ENCODE measurements around the gene CEBPG. TPM values are rescaled to one million over a fixed set of nuclear protein-coding genes. Genes with fewer than 3 reads are reported as not detected.
A peak's percentile ranks its signal among the peaks of the same experiment; 100 is the strongest.

CEBPG gene
- total and polyA plus RNA-seq, 4 donors: 8.6 to 32.2 (median 26.1) TPM

DNA sequence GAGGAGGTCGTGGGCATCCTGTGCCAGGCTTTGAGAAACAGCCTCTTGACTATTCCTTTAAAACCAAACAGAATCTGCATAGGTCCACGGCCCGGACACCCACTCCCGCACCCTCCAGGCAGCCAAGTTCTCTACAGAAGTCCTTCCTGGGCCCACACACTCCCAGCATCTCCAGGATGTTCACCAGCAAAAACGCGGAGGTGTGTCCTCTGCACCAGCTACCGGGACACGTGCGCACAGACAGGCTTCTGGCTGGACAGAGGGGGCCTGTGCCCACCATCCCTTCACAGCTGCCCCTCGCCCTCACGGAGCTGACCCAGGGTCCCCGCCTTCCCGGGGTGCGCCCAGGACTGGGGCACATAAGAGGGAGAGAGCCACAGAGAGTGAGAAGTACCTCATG is 44.2 kb downstream of the CEBPG start:
- intact Hi-C loops (cut with DNase I): loop anchor here in 1 of 2 donors (5.0 kb wide), 1 partner anchor 355 kb away; no protein-coding TSS in a partner anchor
- H3K27me3 ChIP-seq (ENCODE audit: control insufficient read depth in 1 of 2, insufficient read depth in 2 of 2, low read length in 1 of 2): no peaks in the 10 kb centered on the region
- no peaks in the 10 kb centered on the region for H3K36me3 ChIP-seq (ENCODE audit: control insufficient read depth in 1 of 2, insufficient read depth in 2 of 2, low read length in 1 of 2)
- DNase-seq: no peak
- no peak overlapping the region for H3K4me3 ChIP-seq (ENCODE audit: low read length in 2 of 2)
- ATAC-seq (ENCODE audit: low FRiP score): no peak
- no peaks in the 10 kb centered on the region for H3K4me1 ChIP-seq (ENCODE audit: control insufficient read depth in 1 of 2, insufficient read depth in 2 of 2, low read length in 2 of 2)
- no peak overlapping the region for H3K27ac ChIP-seq (ENCODE audit: low read depth in 1 of 2, low read length in 2 of 2)
- no peaks in the 10 kb centered on the region for H3K9me3 ChIP-seq (ENCODE audit: control insufficient read depth, low read length)
- WGBS, 2 donors: 95 to 98% methylated on average over 14 of the region's 14 CpGs

DNA sequence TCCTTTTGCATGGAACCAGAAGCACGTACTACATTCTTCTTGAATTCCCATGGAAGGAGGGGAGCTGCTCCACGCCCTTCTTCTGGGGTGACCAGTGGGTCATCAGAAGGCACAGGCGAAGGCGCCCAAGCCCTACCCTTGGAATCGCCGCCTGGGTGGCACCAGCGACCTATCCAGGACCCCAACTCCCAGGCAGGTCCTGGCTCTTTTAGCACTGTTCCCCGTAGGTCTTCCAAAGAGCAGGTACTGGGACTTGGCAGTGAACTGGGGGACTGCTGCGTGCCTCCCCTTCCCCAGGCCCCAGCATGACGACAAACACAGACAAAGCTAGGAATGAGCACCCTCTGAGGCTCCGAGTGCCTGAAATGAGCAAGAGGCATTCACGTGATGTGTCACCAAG is 45.0 kb downstream of the CEBPG start:
- Histone ChIP-seq H3K4me3 (ENCODE audit: low read length in 2 of 2) (no peak overlapping the region), H3K27ac (ENCODE audit: low read depth in 1 of 2, low read length in 2 of 2) (no peak overlapping the region), H3K4me1 (ENCODE audit: control insufficient read depth in 1 of 2, insufficient read depth in 2 of 2, low read length in 2 of 2) (no peaks in the 10 kb centered on the region), H3K27me3 (ENCODE audit: control insufficient read depth in 1 of 2, insufficient read depth in 2 of 2, low read length in 1 of 2) (no peaks in the 10 kb centered on the region), H3K9me3 (ENCODE audit: control insufficient read depth, low read length) (no peaks in the 10 kb centered on the region), H3K36me3 (ENCODE audit: control insufficient read depth in 1 of 2, insufficient read depth in 2 of 2, low read length in 1 of 2) (no peaks in the 10 kb centered on the region)
- intact Hi-C loops (cut with DNase I): loop anchor here in 1 of 2 donors (5.0 kb wide), 1 partner anchor 354 kb away; no protein-coding TSS in a partner anchor
- ATAC-seq (ENCODE audit: low FRiP score): no peak
- 86 to 90% methylated on average over 12 of the region's 12 CpGs for WGBS, 2 donors
- peak in 1 of 2 donors; percentile 57 for DNase-seq

DNA sequence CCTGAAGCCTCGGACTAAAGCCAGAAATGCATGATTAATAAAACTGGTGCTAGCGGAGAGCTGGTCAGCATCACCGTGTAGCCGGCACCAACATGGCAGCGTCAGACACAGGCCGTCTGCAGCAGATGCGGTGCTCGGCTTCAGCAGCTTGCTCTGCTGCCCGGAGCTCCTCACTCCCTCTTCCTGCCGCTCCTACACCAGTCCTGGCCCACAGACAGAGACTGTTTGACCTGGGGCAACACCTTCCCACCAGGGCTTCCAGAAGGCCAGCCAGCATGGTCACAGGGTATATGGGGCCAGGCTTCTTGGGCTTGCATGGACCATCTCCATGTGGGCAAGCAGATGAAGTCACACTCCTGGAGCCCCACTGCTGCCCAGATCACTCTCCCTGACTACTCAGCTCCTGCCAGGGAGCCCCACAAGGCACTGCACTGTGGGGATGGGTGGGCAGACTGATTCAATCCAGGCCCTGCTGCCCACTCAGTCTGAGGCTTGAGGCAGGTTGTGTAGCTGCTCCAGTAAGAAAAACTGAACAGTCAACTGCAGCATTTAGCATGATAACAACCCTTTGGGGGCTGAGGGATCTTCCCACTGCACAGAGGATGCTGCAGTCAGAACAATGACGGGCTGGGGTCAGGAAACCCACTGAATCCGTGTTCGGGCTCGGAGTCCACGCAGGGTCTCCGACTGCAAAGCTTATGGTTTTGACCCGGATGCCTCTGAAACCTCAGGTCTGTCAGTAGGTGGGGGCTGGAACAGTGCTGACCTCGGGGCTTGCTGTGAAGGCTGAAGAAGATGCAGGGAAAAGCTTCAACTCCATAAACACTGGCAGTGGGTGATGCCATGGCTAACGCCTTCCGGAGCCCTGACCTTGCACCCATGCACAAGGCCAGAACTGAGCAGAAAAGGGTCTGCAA is 45.6 kb downstream of the CEBPG start:
- Histone ChIP-seq H3K36me3 (ENCODE audit: control insufficient read depth in 1 of 2, insufficient read depth in 2 of 2, low read length in 1 of 2) (no peaks in the 10 kb centered on the region), H3K4me3 (ENCODE audit: low read length in 2 of 2) (no peak overlapping the region), H3K27ac (ENCODE audit: low read depth in 1 of 2, low read length in 2 of 2) (no peak overlapping the region), H3K27me3 (ENCODE audit: control insufficient read depth in 1 of 2, insufficient read depth in 2 of 2, low read length in 1 of 2) (no peaks in the 10 kb centered on the region), H3K9me3 (ENCODE audit: control insufficient read depth, low read length) (no peaks in the 10 kb centered on the region), H3K4me1 (ENCODE audit: control insufficient read depth in 1 of 2, insufficient read depth in 2 of 2, low read length in 2 of 2) (no peaks in the 10 kb centered on the region)
- ATAC-seq (ENCODE audit: low FRiP score) (no peak), DNase-seq (no peak)
- intact Hi-C loops (cut with DNase I): loop anchor here in 1 of 2 donors (5.0 kb wide), 1 partner anchor 353 kb away; no protein-coding TSS in a partner anchor
- 86 to 89% methylated on average over 20 of the region's 20 CpGs for WGBS, 2 donors

DNA sequence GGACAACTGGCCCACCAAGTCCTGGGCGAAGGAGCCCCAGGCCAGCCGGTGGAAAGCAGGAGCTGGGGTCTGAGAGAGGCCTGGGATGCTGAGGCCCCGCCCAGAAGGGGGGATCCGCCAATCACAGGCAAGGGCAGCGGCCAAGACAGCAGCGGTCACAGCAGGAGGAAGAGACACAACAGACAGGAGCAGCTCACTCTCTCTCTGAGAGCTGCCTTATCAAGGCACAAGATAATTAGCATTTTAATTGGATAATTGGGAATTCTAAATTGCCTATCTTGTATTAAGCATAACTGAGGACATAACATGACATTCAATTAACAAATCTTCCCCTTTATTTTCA is 46.2 kb downstream of the CEBPG start:
- no peak for DNase-seq
- WGBS, 2 donors: 45 to 65% methylated on average over 6 of the region's 6 CpGs
- no peaks in the 10 kb centered on the region for H3K27me3 ChIP-seq (ENCODE audit: control insufficient read depth in 1 of 2, insufficient read depth in 2 of 2, low read length in 1 of 2)
- intact Hi-C loops (cut with DNase I): loop anchor here in 1 of 2 donors (5.0 kb wide), 1 partner anchor 353 kb away; no protein-coding TSS in a partner anchor
- no peak overlapping the region for H3K4me3 ChIP-seq (ENCODE audit: low read length in 2 of 2)
- no peaks in the 10 kb centered on the region for H3K9me3 ChIP-seq (ENCODE audit: control insufficient read depth, low read length)
- no peak for ATAC-seq (ENCODE audit: low FRiP score)
- H3K27ac ChIP-seq (ENCODE audit: low read depth in 1 of 2, low read length in 2 of 2): no peak overlapping the region
- H3K4me1 ChIP-seq (ENCODE audit: control insufficient read depth in 1 of 2, insufficient read depth in 2 of 2, low read length in 2 of 2): no peaks in the 10 kb centered on the region
- H3K36me3 ChIP-seq (ENCODE audit: control insufficient read depth in 1 of 2, insufficient read depth in 2 of 2, low read length in 1 of 2): no peaks in the 10 kb centered on the region

DNA sequence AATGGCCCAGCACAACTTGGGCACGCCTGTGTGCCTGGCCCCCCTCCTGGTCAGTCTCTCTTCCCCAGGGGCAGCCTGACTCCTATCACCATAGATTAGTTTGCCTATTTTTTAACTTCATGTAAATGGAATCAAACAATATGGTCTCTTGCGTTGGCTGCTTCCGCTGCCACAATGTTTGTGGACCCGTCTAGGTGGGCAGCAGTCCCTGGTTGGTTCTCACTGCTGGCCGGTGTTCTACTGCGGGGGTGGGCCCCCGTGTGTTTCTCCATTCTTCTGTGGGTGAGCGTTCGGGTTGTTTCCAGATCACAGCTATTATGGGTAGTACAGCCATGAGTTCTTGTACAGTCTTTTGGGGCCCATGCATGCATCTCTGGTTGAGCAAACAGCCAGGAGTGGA is 47.3 kb downstream of the CEBPG start:
- no peaks in the 10 kb centered on the region for H3K27me3 ChIP-seq (ENCODE audit: control insufficient read depth in 1 of 2, insufficient read depth in 2 of 2, low read length in 1 of 2)
- WGBS, 2 donors: 80 to 91% methylated on average over 9 of the region's 9 CpGs
- DNase-seq (no peak), ATAC-seq (ENCODE audit: low FRiP score) (no peak)
- no peak overlapping the region for H3K27ac ChIP-seq (ENCODE audit: low read depth in 1 of 2, low read length in 2 of 2)
- intact Hi-C loops (cut with DNase I): no loop called here
- no peaks in the 10 kb centered on the region for H3K36me3 ChIP-seq (ENCODE audit: control insufficient read depth in 1 of 2, insufficient read depth in 2 of 2, low read length in 1 of 2)
- H3K4me3 ChIP-seq (ENCODE audit: low read length in 2 of 2): no peak overlapping the region
- H3K4me1 ChIP-seq (ENCODE audit: control insufficient read depth in 1 of 2, insufficient read depth in 2 of 2, low read length in 2 of 2): no peaks in the 10 kb centered on the region
- no peaks in the 10 kb centered on the region for H3K9me3 ChIP-seq (ENCODE audit: control insufficient read depth, low read length)

DNA sequence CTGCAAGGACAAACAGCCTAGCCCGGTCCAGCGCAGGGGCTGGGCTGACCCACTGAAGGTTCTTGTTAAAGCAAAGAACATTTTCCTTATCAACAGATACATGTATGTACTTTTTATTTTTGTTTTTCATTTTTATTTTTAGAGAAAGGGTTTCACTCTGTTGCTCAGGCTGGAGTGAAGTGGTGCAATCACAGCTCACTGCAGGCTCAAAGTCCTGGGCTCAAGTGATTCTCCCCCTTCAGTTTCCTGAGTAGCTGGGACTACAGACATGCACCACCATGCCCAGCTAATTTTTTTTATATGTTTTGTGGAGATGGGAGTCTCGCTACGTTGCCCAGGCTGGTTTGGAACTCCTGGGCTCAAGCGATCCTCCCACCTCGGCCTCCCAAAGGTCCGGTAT is 47.9 kb downstream of the CEBPG start:
- intact Hi-C loops (cut with DNase I): no loop called here
- DNase-seq (no peak), ATAC-seq (ENCODE audit: low FRiP score) (no peak)
- H3K36me3 ChIP-seq (ENCODE audit: control insufficient read depth in 1 of 2, insufficient read depth in 2 of 2, low read length in 1 of 2): no peaks in the 10 kb centered on the region
- no peaks in the 10 kb centered on the region for H3K27me3 ChIP-seq (ENCODE audit: control insufficient read depth in 1 of 2, insufficient read depth in 2 of 2, low read length in 1 of 2)
- no peaks in the 10 kb centered on the region for H3K4me1 ChIP-seq (ENCODE audit: control insufficient read depth in 1 of 2, insufficient read depth in 2 of 2, low read length in 2 of 2)
- no peaks in the 10 kb centered on the region for H3K9me3 ChIP-seq (ENCODE audit: control insufficient read depth, low read length)
- WGBS, 2 donors: 96 to 98% methylated on average over 7 of the region's 7 CpGs
- no peak overlapping the region for H3K27ac ChIP-seq (ENCODE audit: low read depth in 1 of 2, low read length in 2 of 2)
- no peak overlapping the region for H3K4me3 ChIP-seq (ENCODE audit: low read length in 2 of 2)

DNA sequence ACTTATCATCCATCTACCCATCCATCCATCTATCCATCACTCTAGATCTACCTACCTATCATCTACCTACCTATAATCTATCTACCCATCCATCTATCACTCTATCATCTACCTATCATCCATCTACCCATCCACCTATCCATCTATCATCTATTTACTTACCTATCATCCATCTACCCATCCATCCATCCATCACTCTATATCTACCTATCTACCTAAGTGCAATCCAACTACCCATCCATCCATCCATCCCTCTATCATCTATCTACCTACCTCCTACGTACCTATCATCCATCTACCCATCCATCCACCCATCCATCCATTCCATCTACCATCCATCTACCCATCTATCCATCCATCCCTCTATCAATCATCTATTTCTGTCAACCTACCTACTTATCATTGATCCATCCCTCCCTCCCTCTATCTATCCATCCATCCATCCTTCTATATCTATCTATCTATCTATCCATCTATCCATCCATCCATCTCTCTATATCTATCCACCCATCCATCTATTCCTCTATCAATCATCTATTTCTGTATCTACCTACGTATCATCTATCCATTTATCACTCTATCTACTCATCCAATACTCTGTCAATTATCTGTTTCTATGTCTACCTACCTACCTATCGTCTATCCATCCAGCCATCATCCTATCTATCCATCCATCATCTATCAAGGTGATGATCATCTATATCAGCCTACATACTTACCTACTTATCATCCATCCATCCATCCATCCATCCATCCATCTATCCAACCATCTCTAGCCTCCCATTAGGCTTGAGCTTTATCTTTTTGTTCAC is 49.1 kb downstream of the CEBPG start:
- WGBS, 2 donors: 95 to 96% methylated on average over 3 of the region's 3 CpGs
- intact Hi-C loops (cut with DNase I): no loop called here
- no peaks in the 10 kb centered on the region for H3K36me3 ChIP-seq (ENCODE audit: control insufficient read depth in 1 of 2, insufficient read depth in 2 of 2, low read length in 1 of 2)

DNA sequence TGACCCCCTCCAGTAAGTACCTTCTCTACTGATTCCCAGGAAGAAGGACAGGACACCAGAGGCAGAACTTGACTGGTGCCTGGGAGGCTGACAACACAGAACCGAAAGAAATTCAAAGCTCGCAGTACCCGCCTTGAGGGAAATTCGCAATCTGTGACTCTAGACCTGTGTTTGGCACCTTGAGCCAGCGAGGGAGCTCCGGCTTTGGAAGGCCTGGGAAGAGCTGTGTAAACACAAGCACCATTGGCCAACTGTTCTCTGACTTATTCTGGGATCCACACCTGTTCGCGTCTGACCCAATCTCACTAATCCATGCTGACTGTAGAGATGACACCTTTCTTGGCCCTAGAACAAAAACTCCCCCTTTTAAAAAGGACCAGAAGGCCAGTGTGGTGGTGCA is 50.7 kb downstream of the CEBPG start:
- no peaks in the 10 kb centered on the region for H3K36me3 ChIP-seq (ENCODE audit: control insufficient read depth in 1 of 2, insufficient read depth in 2 of 2, low read length in 1 of 2)
- H3K27ac ChIP-seq (ENCODE audit: low read depth in 1 of 2, low read length in 2 of 2): no peak overlapping the region
- no peak for DNase-seq
- H3K27me3 ChIP-seq (ENCODE audit: control insufficient read depth in 1 of 2, insufficient read depth in 2 of 2, low read length in 1 of 2): no peaks in the 10 kb centered on the region
- H3K4me3 ChIP-seq (ENCODE audit: low read length in 2 of 2): no peak overlapping the region
- 91 to 94% methylated on average over 8 of the region's 8 CpGs for WGBS, 2 donors
- H3K4me1 ChIP-seq (ENCODE audit: control insufficient read depth in 1 of 2, insufficient read depth in 2 of 2, low read length in 2 of 2): no peaks in the 10 kb centered on the region
- no peaks in the 10 kb centered on the region for H3K9me3 ChIP-seq (ENCODE audit: control insufficient read depth, low read length)
- no peak for ATAC-seq (ENCODE audit: low FRiP score)
- intact Hi-C loops (cut with DNase I): no loop called here

More for the DNA sequence above, 49.1 kb downstream of the CEBPG start:
- Histone ChIP-seq H3K27ac (ENCODE audit: low read depth in 1 of 2, low read length in 2 of 2) (no peak overlapping the region), H3K9me3 (ENCODE audit: control insufficient read depth, low read length) (no peaks in the 10 kb centered on the region), H3K27me3 (ENCODE audit: control insufficient read depth in 1 of 2, insufficient read depth in 2 of 2, low read length in 1 of 2) (no peaks in the 10 kb centered on the region), H3K4me3 (ENCODE audit: low read length in 2 of 2) (no peak overlapping the region), H3K4me1 (ENCODE audit: control insufficient read depth in 1 of 2, insufficient read depth in 2 of 2, low read length in 2 of 2) (no peaks in the 10 kb centered on the region)
- ATAC-seq (ENCODE audit: low FRiP score) (no peak), DNase-seq (no peak)

Measured in aorta (tissue), 5 donors.